Keratinocyte (primary cell): ENCODE data around the gene TPPP3. TPM values are rescaled to one million over a fixed set of nuclear protein-coding genes. Genes with fewer than 3 reads are reported as not detected.

Experiments
- DNase-seq: peaks from one replicate; pipeline ENCODE4 v3.0.0-alpha.2; 2011; ENCODE audit warnings: low read depth, missing footprints, low spot score
- FAIRE-seq: peaks from 2 replicates; lab custom pipeline; 2011; peaks lifted over from hg19 to GRCh38; lab: Jason Lieb, UNC
- H2AFZ ChIP-seq: 2 replicates; pipeline ENCODE4 v1.6.0; 2012; ENCODE audit warnings: low read length, control low read depth, inconsistent platforms; ENCODE audit not compliant: control insufficient read depth
- H3K27ac ChIP-seq: 2 replicates; pipeline ENCODE4 v1.5.1; 2011; ENCODE audit warnings: low read length; ENCODE audit not compliant: control insufficient read depth, insufficient read depth
- H3K27me3 ChIP-seq: 3 replicates; pipeline ENCODE4 v1.6.0; 2011; ENCODE audit warnings: low read length; ENCODE audit not compliant: control insufficient read depth, insufficient read depth; ENCODE audit errors: extremely low read depth
- H3K36me3 ChIP-seq, 2 experiments: 2 replicates in 1 of 2; 3 replicates in 1 of 2; pipeline ENCODE4 v1.5.1; 2011; ENCODE audit warnings: low read length in 2 of 2, mild to moderate bottlenecking in 1 of 2; ENCODE audit not compliant: control insufficient read depth in 2 of 2, insufficient read depth in 2 of 2; ENCODE audit errors: extremely low read depth in 1 of 2
- H3K4me1 ChIP-seq: 3 replicates; pipeline ENCODE4 v1.5.1; 2011; ENCODE audit warnings: low read length; ENCODE audit not compliant: control insufficient read depth, insufficient read depth; ENCODE audit errors: extremely low read depth
- H3K4me2 ChIP-seq: 3 replicates; pipeline ENCODE4 v1.6.0; 2011; ENCODE audit warnings: low read depth, low read length; ENCODE audit not compliant: control insufficient read depth, insufficient read depth; ENCODE audit errors: extremely low read depth
- H3K4me3 ChIP-seq, 3 experiments: fragments of 200-600 bp in 1 of 3; sonication (generic) in 1 of 3; 2 replicates in 2 of 3; 3 replicates in 1 of 3; pipeline ENCODE4 v1.5.1; 2011 to 2016; ENCODE audit warnings: low read length in 3 of 3, mild to moderate bottlenecking in 3 of 3, control low read depth in 2 of 3, inconsistent platforms in 1 of 3, low read depth in 1 of 3, mixed read lengths in 1 of 3, mixed run types in 1 of 3, moderate library complexity in 1 of 3; ENCODE audit not compliant: control insufficient read depth in 2 of 3, insufficient read depth in 2 of 3; ENCODE audit errors: extremely low read depth in 1 of 3
- H3K79me2 ChIP-seq: 2 replicates; pipeline ENCODE4 v1.6.0; 2012; ENCODE audit warnings: low read length; ENCODE audit not compliant: control insufficient read depth, insufficient read depth
- H3K9ac ChIP-seq: 3 replicates; pipeline ENCODE4 v1.6.0; 2011; ENCODE audit warnings: low read length; ENCODE audit not compliant: control insufficient read depth, insufficient read depth; ENCODE audit errors: extremely low read depth
- H3K9me1 ChIP-seq: 3 replicates; pipeline ENCODE4 v1.6.0; 2011; ENCODE audit warnings: low read length; ENCODE audit not compliant: control insufficient read depth, insufficient read depth; ENCODE audit errors: extremely low read depth
- H3K9me3 ChIP-seq: 2 replicates; pipeline ENCODE4 v1.5.1; 2012; ENCODE audit warnings: low read depth, low read length; ENCODE audit not compliant: control insufficient read depth
- H4K20me1 ChIP-seq: 3 replicates; pipeline ENCODE4 v1.6.0; 2011; ENCODE audit warnings: low read length; ENCODE audit not compliant: control insufficient read depth, insufficient read depth; ENCODE audit errors: extremely low read depth
- EZH2 ChIP-seq: IDR thresholded peaks from one replicate; pipeline ENCODE4 v1.6.1; 2012; ENCODE audit warnings: inconsistent platforms, mild to moderate bottlenecking, low read length, moderate library complexity
- dilution Hi-C: fragments of 300-500 bp; cut with MboI; formaldehyde crosslinking; loops from one replicate; pipeline ENCODE4 v1.7.0; 2020; ENCODE audit warnings: low sequenced_read_pairs; ENCODE audit not compliant: extremely low pct_ligation_motif_present
- polyA plus RNA-seq, 5 experiments: library from polyadenylated mRNA; depleted of rRNA in 3 of 5; stranded (reverse) in 3 of 5; stranded (forward) in 1 of 5; unstranded in 1 of 5; fragments of >200 nt; gene quantifications; 1 replicate in 1 of 5; 2 replicates in 3 of 5; 3 replicates in 1 of 5; pipeline versions ENCODE4 v1.2.1 to v1.2.3, GENCODE V29; 2011 to 2012; ENCODE audit warnings: missing spikeins in 2 of 5, low read depth in 1 of 5, low replicate concordance in 1 of 5
- TF ChIP-seq, protein P1 (sequence below), 3 experiments: IDR thresholded peaks in 1 of 3; conservative IDR thresholded peaks in 1 of 3; optimal IDR thresholded peaks in 1 of 3; 2 replicates in 2 of 3; 3 replicates in 1 of 3; pipeline versions ENCODE3 to v1.5.1; 2011; ENCODE audit warnings: low read length in 3 of 3, mild to moderate bottlenecking in 3 of 3, moderate library complexity in 2 of 3, control low read depth in 1 of 3, inconsistent platforms in 1 of 3; ENCODE audit not compliant: insufficient read depth in 2 of 3; ENCODE audit errors: extremely low read depth in 1 of 3

Gene TPPP3
- polyA plus RNA-seq, 1 donor (not counting 4 experiments of a cell fraction or from before 2014, with no cell fraction given): 0.96 TPM

DNA sequence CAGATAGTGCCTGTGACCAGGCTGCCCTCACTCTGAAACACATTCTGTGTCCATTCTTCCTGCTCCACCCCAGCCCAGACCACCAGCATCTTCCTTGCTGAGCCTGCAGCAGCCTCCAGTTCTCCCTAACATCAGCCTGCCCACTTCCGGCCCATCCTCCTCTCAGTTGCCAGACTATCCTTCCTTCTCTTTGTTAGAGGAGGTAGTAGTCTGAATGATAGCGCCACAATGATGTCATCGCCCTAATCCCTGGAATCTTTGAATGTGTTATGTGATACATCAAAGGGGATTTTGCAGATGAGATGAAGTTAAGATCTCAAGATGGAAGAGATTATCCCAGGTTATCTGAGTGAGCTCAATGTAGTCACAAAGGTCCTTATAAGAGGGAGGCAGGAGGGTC is 26.2 kb upstream of the TPPP3 start:
- Histone ChIP-seq H2AFZ (no peak overlapping the region), H3K79me2 (no peaks in the 10 kb centered on the region), H3K4me1 (peaks cover 6% of the 10 kb centered on the region), H3K9me1 (no peaks in the 10 kb centered on the region), H4K20me1 (no peaks in the 10 kb centered on the region), H3K9ac (no peak overlapping the region), H3K27ac (no peak overlapping the region), H3K27me3 (peaks cover 5% of the 10 kb centered on the region), H3K9me3 (no peaks in the 10 kb centered on the region), H3K4me2 (no peak overlapping the region), H3K36me3 (no peaks in the 10 kb centered on the region), H3K4me3 (no peak overlapping the region)
- dilution Hi-C loops: no loop called here
- TF ChIP-seq EZH2: no peak
- TF ChIP-seq, protein P1, sequence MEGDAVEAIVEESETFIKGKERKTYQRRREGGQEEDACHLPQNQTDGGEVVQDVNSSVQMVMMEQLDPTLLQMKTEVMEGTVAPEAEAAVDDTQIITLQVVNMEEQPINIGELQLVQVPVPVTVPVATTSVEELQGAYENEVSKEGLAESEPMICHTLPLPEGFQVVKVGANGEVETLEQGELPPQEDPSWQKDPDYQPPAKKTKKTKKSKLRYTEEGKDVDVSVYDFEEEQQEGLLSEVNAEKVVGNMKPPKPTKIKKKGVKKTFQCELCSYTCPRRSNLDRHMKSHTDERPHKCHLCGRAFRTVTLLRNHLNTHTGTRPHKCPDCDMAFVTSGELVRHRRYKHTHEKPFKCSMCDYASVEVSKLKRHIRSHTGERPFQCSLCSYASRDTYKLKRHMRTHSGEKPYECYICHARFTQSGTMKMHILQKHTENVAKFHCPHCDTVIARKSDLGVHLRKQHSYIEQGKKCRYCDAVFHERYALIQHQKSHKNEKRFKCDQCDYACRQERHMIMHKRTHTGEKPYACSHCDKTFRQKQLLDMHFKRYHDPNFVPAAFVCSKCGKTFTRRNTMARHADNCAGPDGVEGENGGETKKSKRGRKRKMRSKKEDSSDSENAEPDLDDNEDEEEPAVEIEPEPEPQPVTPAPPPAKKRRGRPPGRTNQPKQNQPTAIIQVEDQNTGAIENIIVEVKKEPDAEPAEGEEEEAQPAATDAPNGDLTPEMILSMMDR (optimal IDR thresholded peaks at IDR 0.05 in 1 of 3, IDR thresholded peaks at IDR 0.05 in 1 of 3, conservative IDR thresholded peaks at IDR 0.05 in 1 of 3; ENCODE audit: extremely low read depth in 1 of 3, insufficient read depth in 2 of 3, low read length in 3 of 3): no peak
- DNase-seq (no peak), FAIRE-seq (no peak)

DNA sequence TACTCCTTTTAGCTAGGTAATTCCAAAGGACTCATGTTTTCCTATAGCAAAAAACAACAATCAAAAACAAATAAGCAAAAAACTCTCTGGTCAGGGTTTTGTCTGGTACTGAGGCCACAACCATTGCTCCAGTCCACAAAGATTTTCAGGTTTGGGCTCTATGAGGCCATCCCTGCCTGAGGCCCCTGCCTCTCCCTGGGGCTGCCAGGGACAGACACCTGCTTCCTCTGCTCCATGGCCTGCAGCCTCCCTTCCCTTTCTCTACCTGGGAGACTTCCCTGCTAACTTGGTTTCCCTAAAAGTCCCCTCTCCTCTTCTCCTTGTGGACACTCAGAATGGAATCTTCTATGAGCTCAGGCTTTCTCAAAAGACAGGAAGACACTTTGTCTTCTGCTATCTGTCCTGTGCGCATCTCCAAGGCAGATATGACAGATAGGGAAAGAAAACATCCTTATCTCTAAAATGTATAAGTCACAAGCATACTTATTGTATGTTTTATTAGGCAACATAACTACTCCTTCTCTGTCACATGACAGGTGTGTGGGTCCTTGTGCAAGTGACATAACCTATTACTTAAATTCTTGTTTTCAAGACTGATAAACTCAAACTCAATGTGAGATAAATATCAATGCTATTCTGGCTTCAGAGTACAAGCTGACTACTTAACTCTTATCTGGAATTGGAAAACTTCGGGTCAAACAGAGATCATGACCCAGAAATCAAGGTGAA is 24.2 kb upstream of the TPPP3 start:
- TF ChIP-seq, protein P1 (optimal IDR thresholded peaks at IDR 0.05 in 1 of 3, IDR thresholded peaks at IDR 0.05 in 1 of 3, conservative IDR thresholded peaks at IDR 0.05 in 1 of 3; ENCODE audit: extremely low read depth in 1 of 3, insufficient read depth in 2 of 3, low read length in 3 of 3): no peak
- no peak for TF ChIP-seq EZH2
- no peaks in the 10 kb centered on the region for H3K9me1 ChIP-seq
- H2AFZ ChIP-seq: no peak overlapping the region
- H3K4me3 ChIP-seq: no peak overlapping the region
- no peaks in the 10 kb centered on the region for H3K36me3 ChIP-seq
- no peaks in the 10 kb centered on the region for H4K20me1 ChIP-seq
- H3K9ac ChIP-seq: no peak overlapping the region
- DNase-seq: no peak
- no peak overlapping the region for H3K27ac ChIP-seq
- H3K27me3 ChIP-seq: no peaks in the 10 kb centered on the region
- no peak for FAIRE-seq
- no peak overlapping the region for H3K4me2 ChIP-seq
- dilution Hi-C loops: no loop called here
- peaks cover 6% of the 10 kb centered on the region for H3K4me1 ChIP-seq
- H3K79me2 ChIP-seq: no peaks in the 10 kb centered on the region
- H3K9me3 ChIP-seq: no peaks in the 10 kb centered on the region
